ENCODE results near the gene CCDC57.

Gene CCDC57

DNA sequence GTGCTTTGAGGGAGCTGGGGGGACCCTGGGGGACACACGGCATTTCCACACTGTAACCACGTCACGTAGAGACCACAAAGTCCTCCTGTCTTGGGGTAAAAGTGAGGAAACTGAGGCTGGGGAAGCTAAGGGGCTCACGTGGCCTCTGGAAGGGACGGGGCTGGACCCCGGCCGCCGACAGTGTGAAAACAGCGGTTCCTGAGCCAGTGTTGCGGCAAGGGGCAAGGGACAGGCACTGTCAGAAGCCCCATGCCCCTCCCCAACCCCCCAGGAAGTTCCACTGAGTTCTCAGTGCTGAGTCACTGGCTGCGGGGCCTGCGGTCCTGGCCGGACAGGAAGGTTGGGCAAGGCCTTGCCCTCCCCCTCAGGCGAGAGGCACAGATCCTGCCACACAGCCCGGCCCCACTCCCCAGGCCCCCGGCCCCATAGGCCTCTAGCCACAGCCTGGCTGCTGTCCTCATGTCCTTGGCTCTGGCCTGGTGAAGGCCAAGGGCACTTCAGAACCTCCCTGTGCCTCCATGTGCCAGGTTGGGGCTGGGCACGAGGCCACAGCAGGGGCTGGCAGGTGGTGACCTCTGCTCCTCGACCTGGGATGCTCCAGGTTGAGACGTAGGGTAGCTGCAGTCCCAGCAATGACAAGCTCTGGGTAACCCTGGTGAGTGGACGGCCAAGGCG lies 5.0 kb upstream of the CCDC57 start:
- TF ChIP-seq TAF1 (IDR thresholded peaks at IDR 0.05; ENCODE audit: borderline replicate concordance, insufficient read depth, low read length) (no peak), POLR2AphosphoS5 (IDR thresholded peaks at IDR 0.05; ENCODE audit: low read depth, low read length) (peak; percentile 38; the same call in 1 of the 2 replicates), SIN3A (IDR thresholded peaks at IDR 0.05; ENCODE audit: borderline replicate concordance, insufficient read depth, low read length) (no peak), FOXP2 (optimal IDR thresholded peaks at IDR 0.05; ENCODE audit: borderline replicate concordance, extremely low read depth, extremely low read length, insufficient read depth) (peak; percentile 60)
- TF ChIP-seq, protein P1, sequence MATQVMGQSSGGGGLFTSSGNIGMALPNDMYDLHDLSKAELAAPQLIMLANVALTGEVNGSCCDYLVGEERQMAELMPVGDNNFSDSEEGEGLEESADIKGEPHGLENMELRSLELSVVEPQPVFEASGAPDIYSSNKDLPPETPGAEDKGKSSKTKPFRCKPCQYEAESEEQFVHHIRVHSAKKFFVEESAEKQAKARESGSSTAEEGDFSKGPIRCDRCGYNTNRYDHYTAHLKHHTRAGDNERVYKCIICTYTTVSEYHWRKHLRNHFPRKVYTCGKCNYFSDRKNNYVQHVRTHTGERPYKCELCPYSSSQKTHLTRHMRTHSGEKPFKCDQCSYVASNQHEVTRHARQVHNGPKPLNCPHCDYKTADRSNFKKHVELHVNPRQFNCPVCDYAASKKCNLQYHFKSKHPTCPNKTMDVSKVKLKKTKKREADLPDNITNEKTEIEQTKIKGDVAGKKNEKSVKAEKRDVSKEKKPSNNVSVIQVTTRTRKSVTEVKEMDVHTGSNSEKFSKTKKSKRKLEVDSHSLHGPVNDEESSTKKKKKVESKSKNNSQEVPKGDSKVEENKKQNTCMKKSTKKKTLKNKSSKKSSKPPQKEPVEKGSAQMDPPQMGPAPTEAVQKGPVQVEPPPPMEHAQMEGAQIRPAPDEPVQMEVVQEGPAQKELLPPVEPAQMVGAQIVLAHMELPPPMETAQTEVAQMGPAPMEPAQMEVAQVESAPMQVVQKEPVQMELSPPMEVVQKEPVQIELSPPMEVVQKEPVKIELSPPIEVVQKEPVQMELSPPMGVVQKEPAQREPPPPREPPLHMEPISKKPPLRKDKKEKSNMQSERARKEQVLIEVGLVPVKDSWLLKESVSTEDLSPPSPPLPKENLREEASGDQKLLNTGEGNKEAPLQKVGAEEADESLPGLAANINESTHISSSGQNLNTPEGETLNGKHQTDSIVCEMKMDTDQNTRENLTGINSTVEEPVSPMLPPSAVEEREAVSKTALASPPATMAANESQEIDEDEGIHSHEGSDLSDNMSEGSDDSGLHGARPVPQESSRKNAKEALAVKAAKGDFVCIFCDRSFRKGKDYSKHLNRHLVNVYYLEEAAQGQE (IDR thresholded peaks at IDR 0.05; ENCODE audit: insufficient read depth in 1 of 2, low read depth in 2 of 2, low read length in 2 of 2) = peak in 1 of 2 experiments; percentile 49; a peak in 1 of 4 replicates

GRCh38 chr17:82217120-82217529 lies 4.5 kb upstream of the CCDC57 start:
- TF ChIP-seq, protein P1 (IDR thresholded peaks at IDR 0.05; ENCODE audit: insufficient read depth in 1 of 2, low read depth in 2 of 2, low read length in 2 of 2) = no peak
- TF ChIP-seq POLR2AphosphoS5 (IDR thresholded peaks at IDR 0.05; ENCODE audit: low read depth, low read length) = no peak
- TF ChIP-seq SIN3A (IDR thresholded peaks at IDR 0.05; ENCODE audit: borderline replicate concordance, insufficient read depth, low read length) = no peak
- TF ChIP-seq TAF1 (IDR thresholded peaks at IDR 0.05; ENCODE audit: borderline replicate concordance, insufficient read depth, low read length) = no peak
- no peak for TF ChIP-seq FOXP2 (optimal IDR thresholded peaks at IDR 0.05; ENCODE audit: borderline replicate concordance, extremely low read depth, extremely low read length, insufficient read depth)

DNA sequence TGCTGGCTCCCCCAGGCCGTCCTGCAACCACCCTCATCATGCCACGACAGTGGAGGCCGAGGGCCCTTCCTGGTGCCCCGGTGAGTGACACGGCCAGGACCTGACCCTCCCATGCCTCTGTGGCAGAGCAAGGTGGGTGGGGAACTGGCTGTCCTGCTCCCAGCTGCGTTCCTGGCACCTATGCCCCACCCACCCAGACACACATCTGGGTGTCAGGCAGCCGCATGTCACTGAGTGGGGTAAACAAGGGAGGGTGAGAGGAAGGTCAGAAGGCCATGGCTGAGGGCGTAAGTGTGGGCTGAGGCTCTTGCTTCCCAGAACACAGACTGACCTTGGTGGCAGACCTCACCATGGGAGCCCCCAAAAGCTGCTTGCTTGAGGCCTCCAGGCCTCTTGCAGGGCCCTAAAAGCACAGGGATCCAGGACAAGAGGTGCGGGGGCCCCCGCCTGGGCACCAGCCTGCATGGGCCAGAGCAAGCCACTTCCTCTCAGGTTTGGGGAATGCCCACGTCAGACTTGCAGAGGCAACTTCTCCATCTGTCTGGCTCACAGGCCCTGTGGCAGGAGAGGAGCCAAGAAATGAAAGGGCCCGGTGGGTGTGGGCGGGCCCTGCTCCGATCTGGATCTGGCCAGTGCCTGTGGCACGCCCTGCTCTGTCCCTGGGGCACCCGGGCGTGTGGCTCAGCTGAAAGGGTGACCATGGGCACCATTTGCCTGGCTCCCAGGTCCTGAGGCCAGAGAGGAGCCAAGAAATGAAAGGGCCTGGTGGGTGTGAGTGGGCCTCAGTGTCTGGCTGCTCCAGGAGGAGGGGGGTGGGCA lies 3.9 kb upstream of the CCDC57 start:
- TF ChIP-seq FOXP2 (optimal IDR thresholded peaks at IDR 0.05; ENCODE audit: borderline replicate concordance, extremely low read depth, extremely low read length, insufficient read depth) = no peak
- TF ChIP-seq, protein P1 (IDR thresholded peaks at IDR 0.05; ENCODE audit: insufficient read depth in 1 of 2, low read depth in 2 of 2, low read length in 2 of 2) = no peak
- no peak for TF ChIP-seq POLR2AphosphoS5 (IDR thresholded peaks at IDR 0.05; ENCODE audit: low read depth, low read length)
- TF ChIP-seq TAF1 (IDR thresholded peaks at IDR 0.05; ENCODE audit: borderline replicate concordance, insufficient read depth, low read length) = no peak
- no peak for TF ChIP-seq SIN3A (IDR thresholded peaks at IDR 0.05; ENCODE audit: borderline replicate concordance, insufficient read depth, low read length)

DNA sequence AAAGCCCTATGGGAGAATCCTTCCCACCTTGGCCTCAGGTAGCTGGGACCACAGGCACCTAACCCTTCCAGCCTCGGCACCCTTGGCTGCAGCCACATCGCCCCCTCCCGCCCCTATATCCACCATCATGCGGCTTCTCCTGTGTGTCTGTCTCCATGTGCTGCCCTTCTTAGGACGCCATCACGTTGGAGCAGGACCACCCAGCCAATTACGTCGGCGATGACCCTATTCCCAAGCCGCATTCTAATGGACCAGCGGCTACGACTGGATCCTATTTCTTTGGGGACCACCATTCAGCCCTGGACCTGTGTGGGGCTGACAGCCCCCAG lies 3.3 kb upstream of the CCDC57 start:
- TF ChIP-seq, protein P1 (IDR thresholded peaks at IDR 0.05; ENCODE audit: insufficient read depth in 1 of 2, low read depth in 2 of 2, low read length in 2 of 2) = no peak
- TF ChIP-seq SIN3A (IDR thresholded peaks at IDR 0.05; ENCODE audit: borderline replicate concordance, insufficient read depth, low read length) = no peak

Measured in PFSK-1 (cell line).